Small intestine (tissue), 16 donors: ENCODE data around the gene NAGS. TPM values are rescaled to one million over a fixed set of nuclear protein-coding genes. Genes with fewer than 3 reads are reported as not detected.
A peak's percentile ranks its signal among the peaks of the same experiment; 100 is the strongest.
"Not testable (repeated sequence)": the region's sequence is repeated elsewhere in the genome, so short reads cannot be mapped to it uniquely, and the experiment has no call there.

Experiments used
- DNase-seq, 2 donors: peaks; one replicate each; pipeline versions ENCODE4 v3.0.0 to v3.0.0-alpha.2; 2013
- FAIRE-seq: peaks from 2 replicates; lab custom pipeline; 2012; peaks lifted over from hg19 to GRCh38; lab: Jason Lieb, UNC
- H3K27ac ChIP-seq, 3 donors: one replicate each; pipeline ENCODE4 v1.5.1; 2013; ENCODE audit warnings: low read length in 2 of 3, mild to moderate bottlenecking in 2 of 3, control low read depth in 1 of 3, inconsistent platforms in 1 of 3, low read depth in 1 of 3, moderate library complexity in 1 of 3
- H3K27me3 ChIP-seq, 3 donors: one replicate each; pipeline ENCODE4 v1.6.1; 2013; ENCODE audit warnings: low read length in 3 of 3, inconsistent platforms in 1 of 3; ENCODE audit not compliant: control insufficient read depth in 3 of 3, insufficient read depth in 3 of 3
- H3K36me3 ChIP-seq, 3 donors: one replicate each; pipeline ENCODE4 v1.6.1; 2013; ENCODE audit warnings: low read length in 3 of 3, inconsistent platforms in 1 of 3, low read depth in 1 of 3, mild to moderate bottlenecking in 1 of 3, moderate library complexity in 1 of 3; ENCODE audit not compliant: control insufficient read depth in 3 of 3, insufficient read depth in 2 of 3
- H3K4me1 ChIP-seq, 3 donors: one replicate each; pipeline ENCODE4 v1.6.1; 2013; ENCODE audit warnings: low read length in 2 of 3, inconsistent platforms in 1 of 3, low read depth in 1 of 3, mild to moderate bottlenecking in 1 of 3, moderate library complexity in 1 of 3; ENCODE audit not compliant: control insufficient read depth in 3 of 3, insufficient read depth in 2 of 3
- H3K4me3 ChIP-seq, 3 donors: one replicate each; pipeline ENCODE4 v1.5.1; 2013; ENCODE audit warnings: low read length in 3 of 3, control low read depth in 1 of 3, inconsistent platforms in 1 of 3, low read depth in 1 of 3, mild to moderate bottlenecking in 1 of 3, moderate library complexity in 1 of 3
- H3K9me3 ChIP-seq, 2 donors: one replicate each; pipeline ENCODE4 v1.6.1; 2013; ENCODE audit warnings: low read depth in 1 of 2, low read length in 1 of 2; ENCODE audit not compliant: control insufficient read depth in 2 of 2, insufficient read depth in 1 of 2
- WGBS, 3 donors: extraction: QIAGEN DNeasy Blood & Tissue Kit; methylation state at CpG; one replicate each; pipeline ENCODE4 v1.1.7; 2013; 5-methylcytosine and 5-hydroxymethylcytosine counted together
- long read RNA-seq, 10 donors: transcript quantifications; one replicate each; lab custom pipeline, GENCODE V29; 2026
- polyA plus RNA-seq, 4 donors: library from polyadenylated mRNA; stranded (reverse) in 3 of 4; unstranded in 1 of 4; fragments of 200-250 nt in 3 of 4; fragments of 120-200 nt in 1 of 4; gene quantifications; one replicate each; pipeline versions ENCODE4 v1.2.1 to v1.2.3, GENCODE V29; 2013
- donor health status: healthy with polysubstance abuse.
- donor health status: control.
- donor health status: control.
- donor health status: Bipolar disorder and iron deficiency.
- donor health status: healthy.

NAGS gene
- 10 to 100 TPM; 16.8 to 58.6 (median 50.6) TPM for polyA plus RNA-seq
- long read RNA-seq, donor 1 = 0 reads
- long read RNA-seq, donor 2, partial matches to known transcripts = 0 of 1 reads
- long read RNA-seq, donor 2, other reads (novel, unspliced or antisense) = 0 of 1 reads
- long read RNA-seq, donor 3, partial matches to known transcripts = 0 of 2 reads
- long read RNA-seq, donor 3, other reads (novel, unspliced or antisense) = 0 of 2 reads
- long read RNA-seq, donor 4 = 0 reads
- long read RNA-seq, donor 5 = 0 reads
- long read RNA-seq, donor 6, transcript NAGS-201 (7 exons, 2,182 nt) = major isoform, 6 of 6 reads
- long read RNA-seq, donor 6, partial matches to known transcripts = 0 of 6 reads
- long read RNA-seq, donor 6, other reads (novel, unspliced or antisense) = 0 of 6 reads
- long read RNA-seq, donor 7 = 0 reads
- long read RNA-seq, donor 8 = 0 reads
- long read RNA-seq, donor 9 = 0 reads
- long read RNA-seq, donor 10, partial matches to known transcripts = 0 of 3 reads
- long read RNA-seq, donor 10, other reads (novel, unspliced or antisense) = 0 of 3 reads

GRCh38 chr17:44004077-44004760 lies at the start of gene NAGS:
Gene NAGS, plus strand, starts transcription at chr17:44004622. Its CDS starts 42 bp downstream, at chr17:44004664.
- peaks cover 0 to 39% (median 8%) of the 10 kb centered on the region in 3 donors for H3K36me3 ChIP-seq

GRCh38 chr17:43956222-43956621 lies 48.2 kb upstream of the NAGS start:
- no peak for DNase-seq
- Histone ChIP-seq H3K27ac (no peak overlapping the region), H3K4me3 (no peak overlapping the region), H3K9me3 (no peaks in the 10 kb centered on the region), H3K4me1 (peaks cover 0 to 9% (median 0%) of the 10 kb centered on the region in 3 donors), H3K27me3 (peaks cover 9 to 47% (median 21%) of the 10 kb centered on the region in 3 donors), H3K36me3 (no peaks in the 10 kb centered on the region)
- WGBS, 3 donors = 75 to 86% (median 82%) methylated on average over 8 of the region's 8 CpGs
- FAIRE-seq = no peak

More at GRCh38 chr17:44004077-44004760, at the start of gene NAGS:
- WGBS, 3 donors = 4 to 7% (median 6%) methylated on average over 23 to 25 of the region's 25 CpGs
- no peaks in the 10 kb centered on the region for H3K9me3 ChIP-seq
- DNase-seq (peak; percentile 89 to 91), FAIRE-seq (no peak)
- peak within 1 kb of the TSS; percentile 94 to 99 (median 94) for H3K27ac ChIP-seq
- H3K27me3 ChIP-seq = peaks cover 0 to 21% (median 2%) of the 10 kb centered on the region in 3 donors
- peak within 1 kb of the TSS in 2 of 3 donors; percentile 73 to 89 for H3K4me3 ChIP-seq
- H3K4me1 ChIP-seq = peaks cover 5 to 53% (median 7%) of the 10 kb centered on the region in 3 donors

- 42 to 63% (median 55%) methylated on average over 2 of the region's 2 CpGs for WGBS, 3 donors
- Histone ChIP-seq H3K27me3 (peaks cover 2 to 26% (median 9%) of the 10 kb centered on the region in 3 donors), H3K9me3 (no peaks in the 10 kb centered on the region), H3K4me3 (no peak overlapping the region), H3K4me1 (no peaks in the 10 kb centered on the region), H3K27ac (no peak overlapping the region), H3K36me3 (no peaks in the 10 kb centered on the region)
- FAIRE-seq (no peak), DNase-seq (no peak)
These were observed 45.6 kb upstream of the NAGS start for GRCh38 chr17:43958748-43959352.

GRCh38 chr17:43961292-43961691 lies 43.1 kb upstream of the NAGS start:
- 91 to 93% (median 92%) methylated on average over 6 of the region's 6 CpGs for WGBS, 3 donors
- not testable (repeated sequence) for H3K36me3 ChIP-seq, H3K27ac ChIP-seq, H3K27me3 ChIP-seq, H3K4me3 ChIP-seq, FAIRE-seq, DNase-seq, H3K4me1 ChIP-seq, H3K9me3 ChIP-seq

- H3K4me3 ChIP-seq = no peak overlapping the region
- WGBS, 3 donors = 71 to 83% (median 72%) methylated on average over 2 of the region's 2 CpGs
- no peak for FAIRE-seq
- no peaks in the 10 kb centered on the region for H3K4me1 ChIP-seq
- peaks cover 0 to 9% (median 3%) of the 10 kb centered on the region in 3 donors for H3K27me3 ChIP-seq
- H3K9me3 ChIP-seq = no peaks in the 10 kb centered on the region
- H3K36me3 ChIP-seq = no peaks in the 10 kb centered on the region
- no peak for DNase-seq
- no peak overlapping the region for H3K27ac ChIP-seq
These were observed 42.5 kb upstream of the NAGS start for GRCh38 chr17:43961954-43962353.

GRCh38 chr17:43962479-43962878 lies 41.9 kb upstream of the NAGS start:
- Histone ChIP-seq H3K9me3 (no peaks in the 10 kb centered on the region), H3K27ac (no peak overlapping the region), H3K4me3 (no peak overlapping the region), H3K36me3 (no peaks in the 10 kb centered on the region), H3K4me1 (no peaks in the 10 kb centered on the region), H3K27me3 (peaks cover 0 to 12% (median 3%) of the 10 kb centered on the region in 3 donors)
- DNase-seq (no peak), FAIRE-seq (no peak)
- WGBS, 3 donors = 55 to 63% (median 56%) methylated on average over 7 of the region's 7 CpGs

- peaks cover 0 to 12% (median 3%) of the 10 kb centered on the region in 3 donors for H3K27me3 ChIP-seq
- WGBS, 3 donors = 17 to 59% (median 37%) methylated on average over 3 of the region's 3 CpGs
- H3K4me3 ChIP-seq = no peak overlapping the region
- H3K27ac ChIP-seq = no peak overlapping the region
- no peaks in the 10 kb centered on the region for H3K4me1 ChIP-seq
- no peaks in the 10 kb centered on the region for H3K36me3 ChIP-seq
- no peaks in the 10 kb centered on the region for H3K9me3 ChIP-seq
- FAIRE-seq (no peak), DNase-seq (no peak)
These were observed 38.1 kb upstream of the NAGS start for GRCh38 chr17:43966276-43966675.
